Putamen (tissue), 1 donor: ENCODE measurements around the gene ABCA1.
"Not testable (repeated sequence)": the region's sequence is repeated elsewhere in the genome, so short reads cannot be mapped to it uniquely, and the experiment has no call there.

ENCODE experiments used
- DNase-seq: peaks from one replicate; pipeline ENCODE4 v3.0.0-alpha.2; 2016; ENCODE audit warnings: low spot score

ABCA1 gene

DNA sequence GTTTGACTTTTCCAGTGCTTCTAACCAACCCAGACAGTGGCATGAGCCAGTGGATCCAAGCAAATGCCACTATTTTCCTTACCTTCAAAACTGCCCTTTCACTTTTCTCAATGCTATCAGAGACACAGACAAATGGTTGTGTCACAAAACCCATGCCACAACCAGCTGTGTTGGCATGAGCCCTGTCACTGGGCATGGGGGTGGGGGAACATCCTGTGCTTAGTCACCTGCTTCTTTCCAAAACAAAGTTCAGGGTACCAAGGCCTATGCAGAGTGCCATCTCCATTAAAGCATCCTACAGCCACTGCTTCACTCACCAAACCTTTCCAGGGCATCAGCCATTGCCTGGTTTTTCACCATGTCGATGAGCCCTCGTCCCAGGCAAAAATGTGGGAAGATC, 133.9 kb downstream of the ABCA1 start:
- no peak for DNase-seq

DNA sequence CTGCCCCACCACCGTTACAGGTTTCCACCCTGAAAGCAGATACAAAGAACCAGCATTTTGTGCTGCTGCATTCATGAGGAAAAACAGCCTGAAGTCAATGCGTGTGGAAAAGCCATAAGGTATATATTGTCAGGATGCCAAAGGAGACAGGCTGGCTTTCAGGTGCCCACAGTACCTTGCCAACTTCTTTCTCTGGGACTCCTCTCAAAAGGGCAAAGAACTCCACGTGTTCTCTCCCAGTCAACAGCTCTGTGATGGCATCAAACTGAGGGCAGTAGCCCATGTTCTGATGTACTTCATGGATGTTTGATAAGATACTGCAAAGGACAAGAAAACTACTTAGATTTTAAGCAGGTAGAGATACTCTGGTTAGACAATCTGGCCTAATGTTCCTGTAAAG, 139.7 kb downstream of the ABCA1 start:
- no peak for DNase-seq

DNA sequence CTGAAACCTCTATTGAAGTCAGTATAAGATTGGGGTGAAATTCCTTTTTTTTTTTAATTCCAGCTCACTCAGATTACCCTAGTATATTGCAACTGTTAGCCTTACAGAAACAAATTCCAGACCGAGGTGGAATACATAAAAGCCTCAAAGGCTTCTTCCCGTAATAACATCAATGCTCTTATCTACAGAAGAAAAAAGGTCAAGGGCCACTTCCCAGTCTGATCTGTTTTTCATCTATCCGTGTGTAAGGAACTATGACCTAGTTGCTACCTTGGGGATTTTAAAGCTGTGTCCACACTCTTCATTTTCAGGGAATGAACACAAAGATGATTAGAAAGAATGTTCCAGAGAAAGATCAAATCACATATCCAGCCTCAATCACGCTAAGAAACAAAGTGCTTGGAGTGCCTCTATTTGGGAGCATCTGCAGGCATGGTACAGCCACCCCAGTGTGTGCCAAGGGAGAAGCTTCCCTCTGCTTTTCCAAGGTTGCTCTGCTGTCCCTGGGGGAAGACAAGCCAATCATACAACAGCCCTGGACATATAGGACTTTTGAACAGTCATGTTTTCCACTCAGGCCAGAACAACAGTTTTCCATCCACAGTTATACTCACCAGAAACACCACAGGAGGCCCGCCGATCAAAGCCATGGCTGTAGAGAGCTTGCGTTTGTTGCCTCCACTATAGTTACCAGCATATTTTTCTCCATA, 140.5 kb downstream of the ABCA1 start:
- DNase-seq, result no peak

DNA sequence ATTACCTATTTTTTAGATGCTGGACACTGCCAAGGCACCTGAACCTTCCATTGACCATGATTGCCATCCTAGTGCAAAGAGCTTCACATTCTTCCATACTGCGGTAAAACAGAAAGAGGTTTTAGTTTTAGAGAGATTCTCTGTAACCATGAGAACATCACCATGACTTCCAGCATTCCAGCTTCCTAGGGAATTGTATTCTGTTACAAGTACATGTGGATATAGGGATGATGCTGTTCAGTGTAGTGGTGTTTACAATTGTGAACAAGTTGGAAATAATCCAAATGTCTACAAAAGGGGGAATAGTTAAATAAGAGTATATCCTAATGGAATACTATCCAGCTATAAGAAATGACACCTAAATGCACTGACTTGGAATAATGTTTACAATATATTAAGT, 141.7 kb downstream of the ABCA1 start:
- no peak for DNase-seq

DNA sequence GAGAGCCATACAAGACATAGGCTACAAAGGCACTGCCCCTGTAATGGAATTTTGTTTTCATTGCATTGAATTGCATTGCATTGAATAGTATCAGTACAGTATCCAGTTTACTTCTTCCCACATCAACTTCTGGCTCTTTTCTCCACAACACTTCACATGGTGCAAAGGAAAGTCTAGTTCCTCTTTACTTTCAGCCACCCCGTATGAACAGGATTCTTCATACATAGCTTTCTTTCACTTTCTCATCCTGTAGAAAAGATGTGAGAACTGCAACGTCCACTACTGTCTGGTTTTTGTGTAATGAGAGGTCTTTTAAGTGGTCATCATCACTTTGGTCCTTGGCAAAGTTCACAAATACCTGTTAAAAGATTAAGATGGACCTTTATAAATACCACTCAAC, 143.9 kb downstream of the ABCA1 start:
- no peak for DNase-seq

DNA sequence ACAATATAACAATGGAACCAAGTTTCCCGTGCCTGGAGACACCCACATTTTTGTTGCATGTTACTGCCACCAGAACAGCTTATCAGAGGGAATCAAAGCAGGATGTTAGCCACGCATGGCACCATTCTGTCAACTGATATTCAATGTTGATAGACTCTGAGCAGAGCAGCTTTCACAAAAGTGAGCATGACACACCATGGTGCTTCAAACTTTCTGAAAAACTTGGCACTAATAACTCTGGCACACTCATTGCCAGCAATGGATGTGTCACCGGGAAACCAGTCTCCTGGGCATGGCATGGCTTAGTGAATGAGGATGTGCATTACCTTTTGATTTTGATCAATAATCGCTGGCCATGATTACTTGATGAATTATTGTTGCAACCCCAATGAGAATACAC, 144.4 kb downstream of the ABCA1 start:
- no peak for DNase-seq

DNA sequence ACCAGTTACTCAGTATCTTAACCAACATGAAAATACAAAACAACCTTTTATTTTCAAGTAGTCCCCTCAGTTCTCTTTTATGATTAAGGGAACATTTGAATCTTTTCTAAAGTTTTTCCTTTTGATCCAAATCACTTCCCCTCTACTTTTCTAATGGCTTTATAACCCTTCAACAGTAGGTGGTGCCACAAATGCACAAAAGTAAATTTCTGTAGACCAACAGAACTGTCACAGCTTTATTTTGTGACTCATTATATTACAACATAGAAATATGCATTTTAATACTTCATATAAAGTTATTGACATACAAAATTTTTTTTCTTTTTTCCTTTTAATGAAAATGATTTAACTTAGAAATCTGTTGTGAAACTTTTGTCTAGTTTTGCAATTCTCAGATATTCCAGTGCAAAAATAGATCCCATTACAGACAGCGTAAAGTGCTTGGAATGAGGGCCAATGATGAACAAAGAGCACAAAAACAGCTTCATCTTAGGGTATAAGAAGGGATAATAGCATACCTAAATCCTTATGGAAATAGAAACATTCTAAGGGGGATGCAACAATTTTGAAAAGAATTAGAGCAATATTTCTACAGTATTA, 147.1 kb downstream of the ABCA1 start:
- DNase-seq, result no peak

DNA sequence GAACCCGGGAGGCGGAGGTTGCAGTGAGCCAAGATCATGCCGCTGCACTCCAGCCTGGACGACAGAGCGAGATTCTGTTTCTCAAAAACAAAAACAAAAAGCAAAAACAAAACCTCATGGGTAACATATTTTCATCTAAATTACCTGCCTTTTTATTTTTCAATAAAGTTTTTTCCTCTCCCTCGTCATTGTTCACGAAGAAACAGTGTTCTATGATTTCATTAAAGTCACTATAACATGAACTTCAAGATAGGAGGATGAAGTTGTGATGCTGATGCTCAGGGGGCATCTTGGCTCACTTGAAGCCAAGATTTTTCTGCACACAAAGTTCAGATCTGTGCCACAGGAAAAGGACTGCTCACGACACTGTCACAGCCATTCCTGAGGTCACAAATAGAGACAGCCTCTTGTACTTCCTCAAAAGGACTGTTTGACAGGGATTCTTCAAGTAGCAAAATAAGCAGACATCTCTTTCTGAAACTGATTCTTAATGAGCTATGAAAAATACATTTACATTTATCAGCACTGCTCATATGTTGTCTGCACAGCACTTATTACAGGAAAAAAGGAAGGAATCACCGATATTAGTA, 147.9 kb downstream of the ABCA1 start:
- no peak for DNase-seq

DNA sequence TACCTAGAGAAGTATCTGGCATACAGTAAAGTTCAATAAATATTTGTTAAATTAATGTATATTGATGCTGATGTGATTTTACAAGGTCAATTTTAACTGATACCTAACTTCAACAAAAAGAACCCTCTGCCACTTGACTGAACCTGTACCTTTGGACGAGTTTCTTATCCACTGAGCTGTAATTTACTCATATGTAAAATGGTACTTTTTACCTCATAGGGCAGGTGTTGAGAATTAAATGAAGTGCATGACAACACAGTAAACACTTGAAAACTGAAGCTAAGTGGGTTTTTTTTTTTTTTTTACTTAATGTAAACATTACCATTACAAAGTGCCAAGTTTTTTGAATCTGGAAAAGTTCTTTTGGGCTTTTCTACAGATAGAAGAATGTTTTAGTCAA, 148.6 kb downstream of the ABCA1 start:
- no peak for DNase-seq

DNA sequence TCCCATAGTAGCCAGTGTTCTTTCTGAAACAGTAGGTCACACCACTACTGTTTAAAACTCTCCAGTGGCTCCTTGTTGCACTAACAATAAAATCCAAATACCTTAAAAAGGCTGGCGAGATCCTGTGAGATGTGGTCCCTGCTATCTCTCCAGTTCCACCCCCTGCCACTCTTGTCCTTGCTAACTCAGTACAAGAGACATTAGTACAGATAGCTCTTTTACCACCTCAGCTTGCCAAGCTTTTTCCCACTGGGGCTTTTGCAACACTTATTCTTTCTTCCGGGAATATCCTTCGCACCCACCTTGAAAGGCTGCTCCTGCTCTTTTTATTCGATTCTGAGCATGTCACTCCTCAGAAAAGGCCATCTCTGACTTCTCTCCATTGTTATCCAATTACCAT, 149.2 kb downstream of the ABCA1 start:
- no peak for DNase-seq

DNA sequence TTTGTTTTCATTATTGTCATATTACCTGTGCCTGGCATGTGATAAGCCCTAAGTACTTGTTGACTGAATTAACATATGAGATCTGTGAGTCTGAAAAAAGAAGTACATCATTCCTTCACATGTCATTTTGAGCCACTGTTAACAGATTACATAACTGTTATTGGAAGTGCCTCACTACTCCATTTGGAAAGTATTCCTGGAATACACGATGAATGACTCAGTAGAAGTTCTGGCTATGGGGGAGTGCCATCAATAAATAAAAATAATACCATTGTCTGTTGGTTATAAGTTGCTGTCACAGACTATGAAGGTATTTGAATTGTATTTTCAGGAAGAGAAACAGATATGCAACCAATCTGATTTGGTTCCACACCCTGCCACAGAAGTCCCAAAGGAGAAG, 151.2 kb downstream of the ABCA1 start:
- no peak for DNase-seq

DNA sequence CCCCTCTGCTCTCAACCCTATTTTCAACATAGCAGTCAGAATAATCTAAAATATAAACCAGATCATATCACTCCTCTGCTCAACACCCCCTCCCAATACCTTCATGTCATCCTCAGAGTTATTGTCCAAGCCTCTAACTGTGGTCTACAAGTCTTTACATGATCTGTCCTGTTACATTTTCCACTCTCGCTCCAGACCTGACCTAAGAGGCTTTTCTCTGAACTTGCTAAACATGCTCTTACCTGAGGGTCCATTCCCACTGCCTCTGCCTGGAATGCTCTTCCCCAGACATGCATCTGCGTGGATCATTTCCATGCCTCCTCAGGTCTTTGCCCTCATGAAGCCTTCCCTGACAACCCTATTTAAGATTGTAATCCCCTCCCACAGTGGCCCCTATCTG, 152.0 kb downstream of the ABCA1 start:
- no peak for DNase-seq

DNA sequence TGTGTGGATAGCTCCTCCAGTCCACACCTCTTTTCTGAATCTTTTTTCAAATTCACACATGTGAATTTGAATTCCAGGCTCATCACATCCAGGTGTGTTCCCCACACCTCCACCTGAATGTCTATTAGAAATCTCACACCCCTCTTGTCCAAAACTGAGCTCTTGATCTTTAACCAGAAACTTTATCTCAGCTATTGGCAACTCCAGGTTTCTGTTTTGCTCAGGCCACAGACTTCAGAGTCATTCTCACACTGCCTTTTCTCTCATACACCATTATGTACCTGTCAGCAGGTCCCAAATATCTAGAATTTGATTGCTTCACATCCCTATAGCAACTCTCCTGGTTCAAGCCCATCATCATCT, 152.4 kb downstream of the ABCA1 start:
- DNase-seq, result no peak

DNA sequence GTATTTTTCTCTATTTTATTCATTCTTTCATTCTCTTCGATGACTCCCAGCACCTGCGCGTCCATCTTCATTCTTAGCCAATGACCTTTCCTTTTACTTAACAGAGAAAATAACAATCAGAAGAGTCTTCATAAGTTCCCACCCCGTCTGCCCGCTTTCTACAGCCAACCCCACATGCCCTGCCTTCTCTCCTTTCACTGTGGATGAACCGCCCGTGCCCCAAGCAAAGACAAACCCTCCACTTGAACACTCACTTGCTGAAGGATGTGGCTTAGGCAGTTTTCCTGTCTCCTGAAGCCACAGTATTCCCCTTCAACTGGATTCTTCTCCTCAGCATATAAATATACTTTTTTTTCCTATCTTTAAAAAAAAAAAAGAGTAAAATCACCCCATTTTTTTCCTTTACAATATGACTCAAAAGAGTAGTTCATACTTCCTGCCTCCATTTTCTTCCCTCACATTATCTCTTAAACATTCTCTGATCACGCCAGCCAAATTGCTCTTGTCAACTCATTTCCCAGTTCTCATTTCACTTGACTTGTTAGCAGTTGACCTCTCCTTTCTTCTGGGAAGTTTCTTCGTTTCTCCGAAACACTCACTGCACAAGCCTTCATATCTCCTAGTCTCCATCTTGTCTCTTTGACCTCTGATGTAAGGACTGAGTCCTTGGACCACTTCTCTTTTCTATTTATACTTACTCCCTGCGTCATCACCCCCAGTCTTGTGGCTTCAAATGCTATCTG, 153.0 kb downstream of the ABCA1 start:
- no peak for DNase-seq

DNA sequence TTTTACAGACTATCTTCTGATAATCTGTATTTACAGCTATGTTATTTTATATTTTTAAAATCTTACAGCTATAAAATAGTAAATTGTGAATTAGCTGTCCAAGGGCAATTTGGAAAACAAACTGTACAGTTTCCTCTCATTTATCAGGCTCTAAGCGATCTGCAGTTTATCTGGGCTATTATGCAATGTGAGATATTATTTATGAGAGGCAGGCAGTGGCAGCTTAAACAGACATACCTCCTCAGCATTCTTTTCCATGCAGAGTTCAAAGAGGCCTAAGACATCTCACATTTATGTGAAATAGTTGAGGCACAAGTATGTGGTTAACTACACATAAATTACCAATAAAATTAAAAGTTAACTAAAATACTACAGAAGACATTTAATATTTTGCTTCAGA, 153.8 kb downstream of the ABCA1 start:
- DNase-seq, result no peak

DNA sequence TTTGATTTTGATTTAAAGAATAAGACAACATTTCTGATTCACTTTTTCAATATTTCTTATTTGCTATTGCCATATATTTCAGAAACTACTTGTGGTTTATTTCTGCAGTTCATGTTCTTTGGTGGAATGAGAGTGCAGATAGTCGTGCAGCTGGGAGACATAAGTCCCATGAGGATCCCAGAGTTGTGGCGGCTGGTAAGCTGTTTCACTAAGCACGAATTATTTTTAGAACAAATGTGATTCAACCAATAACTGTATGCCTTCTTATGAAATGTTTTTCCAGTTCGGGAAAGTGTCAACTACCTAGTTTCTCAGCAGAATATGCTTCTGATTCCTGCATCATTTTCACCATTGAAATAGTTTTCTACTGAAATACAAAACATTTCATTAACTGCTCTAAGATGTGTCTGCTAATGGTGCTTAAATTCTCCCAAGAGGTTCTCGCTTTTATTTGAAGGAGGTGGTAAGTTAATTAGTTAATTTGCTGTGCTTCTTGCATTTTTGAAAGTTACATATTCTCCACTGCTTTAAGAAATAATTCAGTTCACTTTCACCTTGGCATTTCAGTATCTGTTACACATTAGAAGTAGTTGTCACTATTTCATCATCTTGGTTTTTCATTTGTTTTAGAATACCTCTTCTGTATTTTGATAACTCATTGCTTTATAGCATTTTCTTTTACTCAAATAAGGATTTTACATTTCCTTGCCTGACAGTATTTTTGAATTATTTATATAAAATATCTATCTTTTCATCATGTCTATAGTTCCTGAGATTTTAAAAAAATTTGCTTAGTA, 155.0 kb downstream of the ABCA1 start:
- DNase-seq, result no peak

DNA sequence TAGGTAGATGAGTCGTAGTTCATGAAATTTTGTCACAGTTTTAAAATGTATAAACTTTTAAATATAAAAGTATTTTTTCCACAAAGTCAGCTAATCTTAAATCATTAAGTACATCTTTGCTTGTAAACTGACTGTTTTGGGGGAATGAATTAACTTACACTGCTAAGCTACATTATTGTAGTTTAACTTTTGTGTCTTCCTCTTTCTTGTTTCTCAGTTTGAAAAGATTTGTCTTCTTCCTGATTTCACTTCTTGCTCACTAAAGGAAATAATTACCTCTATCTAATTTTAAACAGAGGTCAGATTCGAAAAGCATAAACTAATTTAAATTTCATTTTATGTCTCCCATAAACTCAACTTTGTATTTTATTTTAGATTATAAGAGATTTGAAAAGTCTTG, 158.3 kb downstream of the ABCA1 start:
- no peak for DNase-seq

DNA sequence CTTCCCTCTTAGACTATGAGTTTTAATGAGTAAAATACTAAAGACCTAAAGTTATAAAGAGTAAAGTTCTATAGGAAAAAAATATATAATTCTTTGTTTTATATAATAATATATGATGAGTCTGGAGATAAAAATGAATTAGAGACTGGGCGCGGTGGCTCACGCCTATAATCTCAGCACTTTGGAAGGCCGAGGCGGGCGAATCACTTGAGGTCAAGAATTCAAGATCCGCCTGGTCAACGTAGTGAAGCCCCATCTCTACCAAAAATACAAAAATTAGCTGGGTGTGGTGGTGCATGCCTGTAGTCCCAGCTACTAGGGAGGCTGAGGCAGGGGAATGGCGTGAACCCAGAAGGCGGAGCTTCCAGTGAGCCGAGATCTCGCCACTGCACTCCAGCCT, 158.9 kb downstream of the ABCA1 start:
- not testable (repeated sequence) for DNase-seq

DNA sequence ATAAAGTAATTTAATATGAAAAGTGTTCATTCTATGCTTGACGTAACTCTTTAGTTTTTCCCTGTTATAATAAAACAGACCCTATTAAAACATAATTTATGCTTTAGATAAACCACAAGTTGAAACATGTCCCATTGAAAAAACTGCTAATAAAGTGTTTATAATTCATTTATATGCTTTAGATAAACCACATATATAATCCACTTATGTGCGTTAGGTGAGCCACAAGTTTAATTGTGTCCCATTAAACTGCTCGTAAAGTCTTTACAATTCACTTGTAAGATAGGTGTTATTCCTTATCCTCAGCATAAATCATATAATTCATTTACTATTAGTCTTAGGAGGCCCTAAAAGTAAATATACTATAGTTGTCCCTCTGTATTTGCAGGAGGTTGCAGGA, 160.4 kb downstream of the ABCA1 start:
- DNase-seq, result no peak

DNA sequence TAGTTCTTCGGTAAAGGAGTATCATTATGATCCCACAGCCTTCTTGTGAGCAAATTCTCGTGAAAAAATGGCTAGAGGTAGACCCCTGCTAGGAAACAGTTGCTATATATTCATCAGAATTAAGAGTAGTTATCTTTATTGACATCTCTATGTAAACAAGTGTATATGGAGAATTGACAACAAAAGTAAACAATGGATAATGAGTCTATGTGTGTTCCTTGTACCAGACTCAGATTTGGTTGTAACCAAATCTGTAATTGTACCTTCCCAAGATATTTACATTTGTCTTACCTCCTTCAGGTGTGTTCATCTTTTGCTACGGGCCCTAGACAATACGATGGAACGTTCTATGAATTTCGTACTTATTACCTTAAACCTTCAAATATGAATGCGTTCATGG, 161.9 kb downstream of the ABCA1 start:
- DNase-seq, result no peak

DNA sequence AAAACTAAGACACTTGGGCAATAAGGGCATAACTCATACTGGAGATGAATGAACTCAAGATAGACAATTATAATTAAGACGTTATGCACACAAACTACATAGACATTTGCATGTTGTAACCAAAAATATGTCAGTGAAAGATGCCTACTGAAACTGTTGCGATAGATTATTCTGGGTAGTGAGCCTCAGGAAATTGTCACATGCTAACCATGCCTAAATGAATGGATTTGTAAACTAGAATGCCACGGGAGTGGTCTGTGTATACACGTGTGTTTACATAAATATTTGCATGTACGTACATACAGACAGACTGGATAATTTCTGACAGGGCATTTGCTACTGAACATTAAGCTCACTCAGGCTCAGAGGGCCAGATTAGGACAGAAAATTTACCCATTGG, 162.8 kb downstream of the ABCA1 start:
- DNase-seq, result no peak

DNA sequence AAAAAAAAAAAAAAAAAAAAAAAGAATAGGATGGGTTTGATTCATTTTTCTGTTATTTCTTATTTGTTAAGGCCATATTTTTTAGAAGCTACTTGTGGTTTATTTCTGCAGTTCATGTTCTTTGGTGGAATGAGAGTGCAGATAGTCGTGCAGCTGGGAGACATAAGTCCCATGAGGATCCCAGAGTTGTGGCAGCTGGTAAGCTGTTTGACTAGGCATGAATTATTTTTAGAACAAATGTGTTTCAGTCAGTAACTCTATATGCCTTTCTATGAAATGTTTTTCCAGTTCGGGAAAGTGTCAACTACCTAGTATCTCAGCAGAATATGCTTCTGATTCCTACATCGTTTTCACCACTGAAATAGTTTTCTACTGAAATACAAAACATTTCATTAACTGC, 169.0 kb downstream of the ABCA1 start:
- DNase-seq, result no peak
